CD8-positive, alpha-beta memory T cell (primary cell): ENCODE data around the gene KRT16. TPM values are rescaled to one million over a fixed set of nuclear protein-coding genes. Genes with fewer than 3 reads are reported as not detected.
"Not testable (repeated sequence)": the region's sequence is repeated elsewhere in the genome, so short reads cannot be mapped to it uniquely, and the experiment has no call there.

Experiments used
- CTCF ChIA-PET: fragments of 350-600 bp; sonication (Branson Sonifier 250); formaldehyde crosslinking; loops from one replicate; lab custom pipeline; 2021; ENCODE audit warnings: antibody characterized with exemption; lab: Charles Lee
- POLR2A ChIA-PET: fragments of 350-600 bp; sonication (Branson Sonifier 250); formaldehyde crosslinking; loops from one replicate; lab custom pipeline; 2021; ENCODE audit warnings: antibody characterized with exemption; lab: Charles Lee
- DNase-seq, 5 donors: peaks; one replicate each; pipeline versions ENCODE4 v3.0.0 to v3.0.0-alpha.2; 2020 to 2022; ENCODE audit warnings: mixed read lengths in 1 of 5
- H3K27ac ChIP-seq: one replicate; pipeline ENCODE4 v1.7.0; 2013; ENCODE audit warnings: low read depth, mild to moderate bottlenecking, low read length, moderate library complexity
- H3K27me3 ChIP-seq: 2 replicates; pipeline ENCODE4 v1.7.0; 2013; ENCODE audit warnings: low read length, mild to moderate bottlenecking; ENCODE audit not compliant: insufficient read depth, poor library complexity, severe bottlenecking
- H3K36me3 ChIP-seq: 2 replicates; pipeline ENCODE4 v1.7.0; 2013; ENCODE audit warnings: mild to moderate bottlenecking, low read length, moderate library complexity; ENCODE audit not compliant: insufficient read depth
- H3K4me1 ChIP-seq: 2 replicates; pipeline ENCODE4 v1.7.0; 2013; ENCODE audit warnings: mild to moderate bottlenecking, low read length, moderate library complexity; ENCODE audit not compliant: insufficient read depth
- H3K4me3 ChIP-seq: 2 replicates; pipeline ENCODE4 v1.7.0; 2013; ENCODE audit warnings: mild to moderate bottlenecking, low read length
- H3K9me3 ChIP-seq: 2 replicates; pipeline ENCODE4 v1.7.0; 2013; ENCODE audit warnings: mild to moderate bottlenecking, low read length
- H3K27ac Mint-ChIP-seq, 8 donors: one replicate each; pipeline ENCODE4 v1.8.0; 2020 to 2021; ENCODE audit warnings: mixed read lengths in 8 of 8, mild to moderate bottlenecking in 6 of 8, inconsistent platforms in 3 of 8, moderate library complexity in 3 of 8
- H3K27me3 Mint-ChIP-seq, 2 donors: one replicate each; pipeline ENCODE4 v1.8.0; 2020 to 2021; ENCODE audit warnings: mixed read lengths in 2 of 2, mild to moderate bottlenecking in 1 of 2, moderate library complexity in 1 of 2
- H3K36me3 Mint-ChIP-seq, 3 donors: one replicate each; pipeline ENCODE4 v1.8.0; 2020 to 2021; ENCODE audit warnings: mixed read lengths in 3 of 3, inconsistent platforms in 1 of 3, mild to moderate bottlenecking in 1 of 3
- H3K4me1 Mint-ChIP-seq, 3 donors: one replicate each; pipeline ENCODE4 v1.8.0; 2020 to 2021; ENCODE audit warnings: mixed read lengths in 3 of 3, inconsistent platforms in 1 of 3, mild to moderate bottlenecking in 1 of 3
- H3K4me3 Mint-ChIP-seq, 7 donors: one replicate each; pipeline ENCODE4 v1.8.0; 2020 to 2021; ENCODE audit warnings: mixed read lengths in 7 of 7, mild to moderate bottlenecking in 6 of 7, moderate library complexity in 4 of 7, inconsistent platforms in 2 of 7
- H3K9me3 Mint-ChIP-seq, 5 donors: one replicate each; pipeline ENCODE4 v1.8.0; 2020 to 2022; ENCODE audit warnings: mixed read lengths in 5 of 5, mild to moderate bottlenecking in 3 of 5, moderate library complexity in 2 of 5, inconsistent platforms in 1 of 5
- polyA plus RNA-seq: library from polyadenylated mRNA; unstranded; fragments of 300-500 nt; fragmentation: Illumina TruSeq; gene quantifications from one replicate; pipeline ENCODE4 v1.2.3, GENCODE V29; 2021
- total RNA-seq, 2 experiments: library from RNA; stranded (reverse); gene quantifications; one replicate each; pipeline ENCODE4 v1.2.3, GENCODE V29; 2021

Gene KRT16
- total and polyA plus RNA-seq, 3 experiments from 2014 or later: not detected

GRCh38 chr17:41622340-41623183 lies 10.0 kb upstream of the KRT16 start:
- POLR2A ChIA-PET, H3K36me3 Mint-ChIP-seq, H3K36me3 ChIP-seq, H3K9me3 Mint-ChIP-seq, H3K4me3 Mint-ChIP-seq, H3K9me3 ChIP-seq, H3K27me3 ChIP-seq, H3K27ac ChIP-seq, H3K4me3 ChIP-seq, CTCF ChIA-PET, H3K4me1 ChIP-seq, H3K4me1 Mint-ChIP-seq: not testable (repeated sequence)
- peak overlapping the region in 2 of 8 donors; percentile 65 for H3K27ac Mint-ChIP-seq
- DNase-seq: peak in 1 of 5 donors; percentile 26
- peaks cover 13 to 29% of the 10 kb centered on the region in 2 donors for H3K27me3 Mint-ChIP-seq

GRCh38 chr17:41621916-41622315 lies 9.3 kb upstream of the KRT16 start:
- no peaks in the 10 kb centered on the region for H3K27me3 ChIP-seq
- H3K27ac ChIP-seq: no peak overlapping the region
- H3K36me3 Mint-ChIP-seq: no peaks in the 10 kb centered on the region
- no peak for DNase-seq
- H3K36me3 ChIP-seq: no peaks in the 10 kb centered on the region
- POLR2A ChIA-PET: no interaction called here
- no peaks in the 10 kb centered on the region for H3K9me3 ChIP-seq
- H3K4me1 Mint-ChIP-seq: no peaks in the 10 kb centered on the region
- no peaks in the 10 kb centered on the region for H3K9me3 Mint-ChIP-seq
- CTCF ChIA-PET: no interaction called here
- H3K4me3 Mint-ChIP-seq: no peak overlapping the region
- no peak overlapping the region for H3K4me3 ChIP-seq
- H3K4me1 ChIP-seq: no peaks in the 10 kb centered on the region
- H3K27ac Mint-ChIP-seq: peak overlapping the region in 1 of 8 donors; percentile 33
- peaks cover 11 to 22% of the 10 kb centered on the region in 2 donors for H3K27me3 Mint-ChIP-seq

DNA sequence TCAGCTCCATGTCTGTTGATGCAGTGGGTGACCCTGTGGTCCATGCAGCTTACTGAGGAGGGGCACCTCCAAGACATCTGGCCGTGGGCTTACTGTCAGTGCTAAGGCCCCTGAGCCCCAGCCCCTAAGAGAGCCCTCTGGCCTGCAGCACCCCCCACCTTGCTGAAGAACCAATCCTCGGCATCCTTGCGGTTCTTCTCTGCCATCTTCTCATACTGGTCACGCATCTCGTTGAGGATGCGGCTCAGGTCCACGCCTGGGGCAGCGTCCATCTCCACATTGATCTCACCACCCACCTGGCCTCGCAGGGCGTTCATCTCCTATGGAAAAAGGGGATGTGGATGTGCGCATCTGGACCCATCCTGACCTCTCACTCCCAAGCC lies 8.9 kb upstream of the KRT16 start:
- peaks cover 11 to 20% of the 10 kb centered on the region in 2 donors for H3K27me3 Mint-ChIP-seq
- H3K9me3 Mint-ChIP-seq, H3K4me3 ChIP-seq, H3K4me1 Mint-ChIP-seq, H3K36me3 ChIP-seq, H3K9me3 ChIP-seq, H3K36me3 Mint-ChIP-seq, H3K27me3 ChIP-seq, CTCF ChIA-PET, POLR2A ChIA-PET, H3K4me3 Mint-ChIP-seq, H3K27ac ChIP-seq, H3K4me1 ChIP-seq, H3K27ac Mint-ChIP-seq: not testable (repeated sequence)
- peak in 1 of 5 donors; percentile 24 for DNase-seq

DNA sequence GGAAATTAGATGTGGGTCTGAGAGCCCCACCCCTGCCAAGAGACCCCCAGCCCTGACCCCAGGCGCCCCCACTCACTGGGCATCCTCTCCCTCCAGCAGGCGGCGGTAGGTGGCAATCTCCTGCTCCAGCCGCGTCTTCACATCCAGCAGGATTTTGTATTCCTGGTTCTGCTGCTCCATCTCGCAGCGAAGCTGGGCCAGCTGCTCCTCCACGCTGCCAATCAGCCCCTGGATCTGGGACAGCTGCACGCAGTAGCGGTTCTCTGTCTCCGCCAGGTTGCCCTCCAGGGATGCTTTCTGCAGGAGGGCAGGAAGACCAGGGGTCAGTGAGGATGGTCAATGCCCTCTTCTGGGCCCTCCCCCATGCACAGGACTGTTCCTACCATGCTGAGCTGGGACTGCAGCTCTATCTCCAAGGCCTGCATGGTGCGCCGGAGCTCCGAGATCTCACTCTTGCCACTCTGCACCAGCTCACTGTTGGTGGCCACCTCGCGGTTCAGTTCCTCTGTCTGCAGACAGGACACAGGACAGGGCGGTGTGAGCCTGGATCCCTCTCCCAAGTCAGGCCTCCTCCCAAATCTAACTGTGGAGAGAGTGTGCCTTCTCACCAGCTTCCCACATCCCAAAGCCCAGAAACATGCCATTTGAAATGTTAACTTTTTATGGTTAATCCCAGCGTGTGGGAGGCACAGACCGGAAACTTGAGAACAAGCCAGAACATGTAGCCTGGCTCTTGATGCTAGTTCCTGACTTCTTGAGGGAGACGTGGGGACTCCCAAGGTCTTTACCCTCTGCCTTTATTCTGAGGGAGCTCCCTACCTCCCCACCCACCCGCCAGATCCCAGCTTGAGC lies 8.2 kb upstream of the KRT16 start:
- POLR2A ChIA-PET: no interaction called here
- Mint-ChIP-seq H3K4me3 (no peak overlapping the region), H3K27me3 (peaks cover 9 to 22% of the 10 kb centered on the region in 2 donors), H3K9me3 (no peaks in the 10 kb centered on the region), H3K27ac (no peak overlapping the region), H3K4me1 (no peaks in the 10 kb centered on the region), H3K36me3 (no peaks in the 10 kb centered on the region)
- no peaks in the 10 kb centered on the region for H3K36me3 ChIP-seq
- H3K27ac ChIP-seq: no peak overlapping the region
- H3K4me1 ChIP-seq: no peaks in the 10 kb centered on the region
- H3K4me3 ChIP-seq: no peak overlapping the region
- no peaks in the 10 kb centered on the region for H3K9me3 ChIP-seq
- H3K27me3 ChIP-seq: no peaks in the 10 kb centered on the region
- CTCF ChIA-PET: no interaction called here
- peak in 1 of 5 donors; percentile 27 for DNase-seq

DNA sequence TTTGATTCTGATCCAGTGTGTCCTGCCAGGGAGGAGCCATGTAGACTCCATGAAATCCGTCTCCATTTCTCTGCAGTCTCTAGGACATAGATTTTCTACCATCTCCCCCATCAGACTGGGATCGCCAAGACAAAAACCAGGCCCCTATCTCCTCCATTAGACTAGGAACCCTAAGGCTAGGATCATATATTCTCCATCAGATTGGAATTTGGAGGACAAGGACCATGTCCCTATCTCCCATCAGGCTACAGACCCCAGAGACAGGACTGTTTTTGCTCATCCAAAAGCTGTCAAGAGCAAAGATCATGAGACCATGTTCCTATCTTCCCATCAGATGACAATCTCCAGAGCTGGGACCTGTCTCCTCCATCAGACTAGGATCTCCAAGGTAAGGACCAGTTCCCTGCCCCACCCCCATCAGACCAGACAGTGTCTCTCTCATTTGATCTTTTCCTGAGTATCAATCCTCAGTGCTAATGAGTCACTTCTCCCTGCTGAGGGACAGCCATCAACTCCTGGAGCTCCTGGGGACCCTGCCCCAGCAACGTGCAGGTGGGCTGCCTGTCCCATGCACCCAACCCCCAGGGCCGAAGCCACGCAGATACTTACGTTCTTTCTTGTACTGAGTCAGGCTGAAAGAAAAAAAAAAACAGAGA lies 7.5 kb upstream of the KRT16 start:
- H3K4me3 ChIP-seq, H3K27ac Mint-ChIP-seq, H3K9me3 Mint-ChIP-seq, H3K4me3 Mint-ChIP-seq, POLR2A ChIA-PET, H3K9me3 ChIP-seq, H3K4me1 ChIP-seq, H3K27me3 ChIP-seq, CTCF ChIA-PET, H3K36me3 ChIP-seq, H3K36me3 Mint-ChIP-seq, DNase-seq, H3K4me1 Mint-ChIP-seq, H3K27ac ChIP-seq: not testable (repeated sequence)
- H3K27me3 Mint-ChIP-seq: peaks cover 9 to 25% of the 10 kb centered on the region in 2 donors

DNA sequence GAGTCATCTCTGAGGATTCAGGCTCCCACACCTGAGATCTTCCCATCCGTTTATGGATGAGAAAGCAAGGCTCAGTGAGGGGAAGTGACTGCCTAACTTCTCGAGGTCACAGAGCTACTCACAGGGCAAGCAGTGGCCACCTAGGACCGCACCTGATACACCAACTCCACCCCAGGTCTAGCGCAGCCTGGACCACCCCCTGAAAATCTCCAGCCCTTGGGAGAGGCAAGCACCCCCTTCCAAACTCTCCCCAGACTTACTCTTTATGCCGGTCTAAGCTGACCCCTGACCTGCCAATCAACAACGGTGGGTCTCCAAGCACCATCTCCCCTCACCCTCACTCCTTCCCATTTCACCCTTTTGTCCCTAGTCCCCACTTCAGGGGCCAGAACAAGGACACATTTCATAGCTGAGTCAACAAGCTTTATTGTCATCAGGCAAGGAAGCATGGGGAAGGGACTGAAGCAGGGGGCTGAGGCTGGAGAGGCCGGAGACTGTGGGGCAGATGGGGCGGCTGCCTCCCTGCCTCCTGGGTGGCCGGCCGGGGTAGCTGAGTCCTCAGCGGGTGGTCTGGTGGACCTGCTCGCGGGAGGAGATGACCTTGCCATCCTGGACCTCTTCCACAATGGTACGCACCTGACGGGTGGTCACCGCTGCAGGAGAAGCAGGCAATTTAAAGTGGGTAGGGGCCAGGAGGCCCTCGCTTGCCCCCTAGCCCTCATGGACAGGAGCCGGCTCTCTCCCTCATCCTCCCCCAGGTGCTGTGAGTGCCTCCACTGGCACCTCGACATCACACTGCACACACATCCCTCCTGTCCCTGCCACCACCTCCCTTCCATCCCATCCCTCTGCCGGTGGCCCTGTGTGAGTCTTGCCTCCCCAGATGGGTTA lies 6.7 kb upstream of the KRT16 start:
- Histone ChIP-seq H3K4me3 (no peak overlapping the region), H3K9me3 (no peaks in the 10 kb centered on the region), H3K27me3 (no peaks in the 10 kb centered on the region), H3K4me1 (no peaks in the 10 kb centered on the region), H3K27ac (no peak overlapping the region), H3K36me3 (no peaks in the 10 kb centered on the region)
- POLR2A ChIA-PET: no interaction called here
- Mint-ChIP-seq H3K36me3 (no peaks in the 10 kb centered on the region), H3K27ac (peak overlapping the region in 1 of 8 donors; percentile 9), H3K4me3 (no peak overlapping the region), H3K4me1 (no peaks in the 10 kb centered on the region), H3K9me3 (no peaks in the 10 kb centered on the region), H3K27me3 (peaks cover 6 to 28% of the 10 kb centered on the region in 2 donors)
- no peak for DNase-seq
- CTCF ChIA-PET: no interaction called here

- Histone ChIP-seq H3K36me3 (no peaks in the 10 kb centered on the region), H3K4me1 (no peaks in the 10 kb centered on the region), H3K4me3 (no peak overlapping the region), H3K27ac (no peak overlapping the region), H3K9me3 (no peaks in the 10 kb centered on the region), H3K27me3 (no peaks in the 10 kb centered on the region)
- CTCF ChIA-PET: no interaction called here
- Mint-ChIP-seq H3K4me3 (no peak overlapping the region), H3K36me3 (no peaks in the 10 kb centered on the region), H3K4me1 (no peaks in the 10 kb centered on the region), H3K9me3 (no peaks in the 10 kb centered on the region), H3K27me3 (peaks cover 6 to 28% of the 10 kb centered on the region in 2 donors), H3K27ac (no peak overlapping the region)
- POLR2A ChIA-PET: no interaction called here
- peak in 1 of 5 donors; percentile 35 for DNase-seq
Observed at GRCh38 chr17:41618341-41619035, 5.9 kb upstream of the KRT16 start.
